Liver (tissue), 9 donors: ENCODE data around the gene CARD14. TPM values are rescaled to one million over a fixed set of nuclear protein-coding genes. Genes with fewer than 3 reads are reported as not detected.

ENCODE experiments used
- DNase-seq: peaks from one replicate; pipeline ENCODE4 v3.0.0-alpha.2; 2017; ENCODE audit warnings: low spot score
- H3K27ac ChIP-seq, 2 donors: one replicate each; pipeline ENCODE4 v1.7.0; 2013; ENCODE audit warnings: inconsistent platforms in 2 of 2, low read length in 2 of 2, control low read depth in 1 of 2, low read depth in 1 of 2, mild to moderate bottlenecking in 1 of 2
- H3K27me3 ChIP-seq, 4 donors: one replicate each; pipeline versions ENCODE4 v1.6.1 to v1.7.0; 2013; ENCODE audit warnings: low read length in 3 of 4, inconsistent platforms in 1 of 4, mild to moderate bottlenecking in 1 of 4, moderate library complexity in 1 of 4; ENCODE audit not compliant: control insufficient read depth in 4 of 4, insufficient read depth in 4 of 4
- H3K36me3 ChIP-seq, 4 donors: one replicate each; pipeline versions ENCODE4 v1.6.1 to v1.7.0; 2013; ENCODE audit warnings: low read length in 3 of 4, mild to moderate bottlenecking in 3 of 4, low read depth in 1 of 4, moderate library complexity in 1 of 4; ENCODE audit not compliant: control insufficient read depth in 4 of 4, insufficient read depth in 3 of 4
- H3K4me1 ChIP-seq, 4 donors: one replicate each; pipeline versions ENCODE4 v1.6.1 to v1.7.0; 2013; ENCODE audit warnings: low read length in 3 of 4, mild to moderate bottlenecking in 3 of 4, moderate library complexity in 1 of 4; ENCODE audit not compliant: control insufficient read depth in 4 of 4, insufficient read depth in 4 of 4
- H3K4me3 ChIP-seq, 3 donors: one replicate each; pipeline versions ENCODE4 v1.6.1 to v1.7.0; 2013; ENCODE audit warnings: low read length in 3 of 3, control low read depth in 1 of 3, low read depth in 1 of 3, mild to moderate bottlenecking in 1 of 3
- H3K9ac ChIP-seq, 2 donors: one replicate each; pipeline ENCODE4 v1.7.0; 2013; ENCODE audit warnings: low read length in 2 of 2, mild to moderate bottlenecking in 2 of 2, moderate library complexity in 2 of 2, control low read depth in 1 of 2, low read depth in 1 of 2
- H3K9me3 ChIP-seq, 4 donors: one replicate each; pipeline versions ENCODE4 v1.6.1 to v1.7.0; 2013; ENCODE audit warnings: low read length in 3 of 4; ENCODE audit not compliant: control insufficient read depth in 4 of 4
- EGR1 ChIP-seq, 2 donors: IDR thresholded peaks; 2 replicates each; pipeline ENCODE4 v1.6.1; 2016 to 2018; ENCODE audit warnings: antibody characterized with exemption in 2 of 2, low read depth in 2 of 2
- FOXA1 ChIP-seq: IDR thresholded peaks from 2 replicates; pipeline ENCODE4 v1.6.1; 2016; ENCODE audit warnings: antibody characterized with exemption
- FOXA2 ChIP-seq: IDR thresholded peaks from 2 replicates; pipeline ENCODE4 v1.6.1; 2016; ENCODE audit warnings: antibody characterized with exemption
- GABPA ChIP-seq, 2 donors: IDR thresholded peaks in 1 of 2; conservative IDR thresholded peaks in 1 of 2; 2 replicates each; pipeline ENCODE4 v1.6.1; 2016; ENCODE audit warnings: antibody characterized with exemption in 2 of 2, mild to moderate bottlenecking in 1 of 2, moderate library complexity in 1 of 2
- HNF4A ChIP-seq, 2 donors: conservative IDR thresholded peaks; 2 replicates each; pipeline ENCODE4 v1.6.1; 2016; ENCODE audit warnings: antibody characterized with exemption in 2 of 2, mild to moderate bottlenecking in 2 of 2
- HNF4G ChIP-seq: IDR thresholded peaks from 2 replicates; pipeline ENCODE4 v1.6.1; 2016; ENCODE audit warnings: antibody characterized with exemption
- JUND ChIP-seq, 2 donors: IDR thresholded peaks; 2 replicates each; pipeline ENCODE4 v1.6.1; 2016; ENCODE audit warnings: antibody characterized with exemption in 2 of 2
- MAX ChIP-seq: IDR thresholded peaks from 2 replicates; pipeline ENCODE4 v1.6.1; 2016; ENCODE audit warnings: antibody characterized with exemption
- NR2F2 ChIP-seq: IDR thresholded peaks from 2 replicates; pipeline ENCODE4 v1.6.1; 2016; ENCODE audit warnings: antibody characterized with exemption
- RAD21 ChIP-seq, 2 donors: IDR thresholded peaks; 2 replicates each; pipeline ENCODE4 v1.6.1; 2016; ENCODE audit warnings: antibody characterized with exemption in 2 of 2, mild to moderate bottlenecking in 2 of 2
- REST ChIP-seq: IDR thresholded peaks from 2 replicates; pipeline ENCODE4 v1.6.1; 2016; ENCODE audit warnings: antibody characterized with exemption, mild to moderate bottlenecking
- RXRA ChIP-seq, 2 donors: IDR thresholded peaks; 2 replicates each; pipeline ENCODE4 v1.6.1; 2017 to 2018; ENCODE audit warnings: antibody characterized with exemption in 2 of 2, mild to moderate bottlenecking in 1 of 2
- SP1 ChIP-seq: IDR thresholded peaks from 2 replicates; pipeline ENCODE4 v1.6.1; 2018; ENCODE audit warnings: antibody characterized with exemption, mild to moderate bottlenecking
- TAF1 ChIP-seq: conservative IDR thresholded peaks from 2 replicates; pipeline ENCODE4 v1.6.1; 2016; ENCODE audit warnings: antibody characterized with exemption, mild to moderate bottlenecking
- WGBS: extraction: QIAGEN DNeasy Blood & Tissue Kit; methylation state at CpG from one replicate; pipeline ENCODE4 v1.1.7; 2013; 5-methylcytosine and 5-hydroxymethylcytosine counted together
- polyA plus RNA-seq, 2 donors: library from polyadenylated mRNA; stranded (reverse) in 1 of 2; unstranded in 1 of 2; fragments of 200-250 nt in 1 of 2; fragments of >200 nt in 1 of 2; fragmentation: Nextera tagmentation in 1 of 2; extraction: Ambion mirVana in 1 of 2; gene quantifications; one replicate each; pipeline versions ENCODE4 v1.2.1 to v1.2.3, GENCODE V29; 2013 to 2015
- total RNA-seq, 2 donors: library from RNA; depleted of rRNA; stranded (reverse); fragments of >200 nt; gene quantifications; one replicate each; pipeline ENCODE4 v1.2.3, GENCODE V29; 2014
- TF ChIP-seq, protein P1 (sequence below): IDR thresholded peaks from 2 replicates; pipeline ENCODE4 v1.6.1; 2016; ENCODE audit warnings: antibody characterized with exemption
- TF ChIP-seq, protein P2 (sequence below): IDR thresholded peaks from 2 replicates; pipeline ENCODE4 v1.6.1; 2016; ENCODE audit warnings: antibody characterized with exemption
- TF ChIP-seq, protein P3 (sequence below): fragments of 150-350 bp; IDR thresholded peaks from 2 replicates; pipeline ENCODE4 v1.5.1; 2017; ENCODE audit warnings: improper control_type of control experiment, low read depth, low read length; ENCODE audit not compliant: missing input control
- donor health status: healthy.
- donor health status: healthy.
- donor health status: healthy.
- donor health status: healthy.
- donor health status: healthy.

CARD14 gene
- total and polyA plus RNA-seq, 4 donors: 0.07 to 0.70 (median 0.29) TPM

DNA sequence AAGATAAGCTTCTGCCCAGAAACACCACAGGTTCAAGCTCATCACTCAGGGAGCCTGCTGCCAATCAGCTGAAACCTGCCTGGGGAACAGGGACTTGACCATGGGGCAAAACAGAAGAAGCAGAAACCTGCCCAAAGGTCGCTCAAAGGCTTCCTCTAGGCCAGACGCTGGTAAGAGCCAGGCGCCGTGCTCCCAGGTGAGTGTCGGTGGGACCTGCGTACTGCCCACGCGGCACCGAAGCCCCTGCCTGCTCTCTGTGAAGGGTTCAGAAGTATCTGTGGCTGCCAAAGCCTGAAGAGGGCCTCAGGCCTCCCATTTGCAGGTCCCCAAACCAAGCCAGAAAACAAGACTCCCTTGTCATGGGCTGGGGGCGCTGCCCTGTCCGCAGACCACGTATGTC, 39.9 kb downstream of the CARD14 start (continued):
- TF ChIP-seq, protein P1, sequence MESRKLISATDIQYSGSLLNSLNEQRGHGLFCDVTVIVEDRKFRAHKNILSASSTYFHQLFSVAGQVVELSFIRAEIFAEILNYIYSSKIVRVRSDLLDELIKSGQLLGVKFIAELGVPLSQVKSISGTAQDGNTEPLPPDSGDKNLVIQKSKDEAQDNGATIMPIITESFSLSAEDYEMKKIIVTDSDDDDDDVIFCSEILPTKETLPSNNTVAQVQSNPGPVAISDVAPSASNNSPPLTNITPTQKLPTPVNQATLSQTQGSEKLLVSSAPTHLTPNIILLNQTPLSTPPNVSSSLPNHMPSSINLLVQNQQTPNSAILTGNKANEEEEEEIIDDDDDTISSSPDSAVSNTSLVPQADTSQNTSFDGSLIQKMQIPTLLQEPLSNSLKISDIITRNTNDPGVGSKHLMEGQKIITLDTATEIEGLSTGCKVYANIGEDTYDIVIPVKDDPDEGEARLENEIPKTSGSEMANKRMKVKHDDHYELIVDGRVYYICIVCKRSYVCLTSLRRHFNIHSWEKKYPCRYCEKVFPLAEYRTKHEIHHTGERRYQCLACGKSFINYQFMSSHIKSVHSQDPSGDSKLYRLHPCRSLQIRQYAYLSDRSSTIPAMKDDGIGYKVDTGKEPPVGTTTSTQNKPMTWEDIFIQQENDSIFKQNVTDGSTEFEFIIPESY: no peak
- TF ChIP-seq, protein P2, sequence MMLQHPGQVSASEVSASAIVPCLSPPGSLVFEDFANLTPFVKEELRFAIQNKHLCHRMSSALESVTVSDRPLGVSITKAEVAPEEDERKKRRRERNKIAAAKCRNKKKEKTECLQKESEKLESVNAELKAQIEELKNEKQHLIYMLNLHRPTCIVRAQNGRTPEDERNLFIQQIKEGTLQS: no peak
- no peak for TF ChIP-seq MAX

GRCh38 chr17:80210348-80211108, 40.7 kb downstream of the CARD14 start:
- H3K27ac ChIP-seq: no peak overlapping the region
- no peak overlapping the region for H3K4me3 ChIP-seq
- TF ChIP-seq FOXA1 (no peak), MAX (no peak), NR2F2 (no peak), RXRA (IDR thresholded peaks at IDR 0.05) (no peak), EGR1 (IDR thresholded peaks at IDR 0.05; ENCODE audit: low read depth in 2 of 2) (no peak), TAF1 (no peak), HNF4A (conservative IDR thresholded peaks at IDR 0.05) (no peak), HNF4G (no peak)
- TF ChIP-seq, protein P2: no peak
- TF ChIP-seq, protein P3, sequence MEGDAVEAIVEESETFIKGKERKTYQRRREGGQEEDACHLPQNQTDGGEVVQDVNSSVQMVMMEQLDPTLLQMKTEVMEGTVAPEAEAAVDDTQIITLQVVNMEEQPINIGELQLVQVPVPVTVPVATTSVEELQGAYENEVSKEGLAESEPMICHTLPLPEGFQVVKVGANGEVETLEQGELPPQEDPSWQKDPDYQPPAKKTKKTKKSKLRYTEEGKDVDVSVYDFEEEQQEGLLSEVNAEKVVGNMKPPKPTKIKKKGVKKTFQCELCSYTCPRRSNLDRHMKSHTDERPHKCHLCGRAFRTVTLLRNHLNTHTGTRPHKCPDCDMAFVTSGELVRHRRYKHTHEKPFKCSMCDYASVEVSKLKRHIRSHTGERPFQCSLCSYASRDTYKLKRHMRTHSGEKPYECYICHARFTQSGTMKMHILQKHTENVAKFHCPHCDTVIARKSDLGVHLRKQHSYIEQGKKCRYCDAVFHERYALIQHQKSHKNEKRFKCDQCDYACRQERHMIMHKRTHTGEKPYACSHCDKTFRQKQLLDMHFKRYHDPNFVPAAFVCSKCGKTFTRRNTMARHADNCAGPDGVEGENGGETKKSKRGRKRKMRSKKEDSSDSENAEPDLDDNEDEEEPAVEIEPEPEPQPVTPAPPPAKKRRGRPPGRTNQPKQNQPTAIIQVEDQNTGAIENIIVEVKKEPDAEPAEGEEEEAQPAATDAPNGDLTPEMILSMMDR: no peak
- no peaks in the 10 kb centered on the region for H3K27me3 ChIP-seq
- H3K9me3 ChIP-seq: no peaks in the 10 kb centered on the region
- WGBS: 97% methylated on average over 47 of the region's 47 CpGs
- H3K9ac ChIP-seq: no peak overlapping the region
- DNase-seq: no peak
- peaks cover 2 to 45% (median 17%) of the 10 kb centered on the region in 4 donors for H3K36me3 ChIP-seq
- no peaks in the 10 kb centered on the region for H3K4me1 ChIP-seq

- Histone ChIP-seq H3K4me3 (no peak overlapping the region), H3K36me3 (peaks cover 2 to 51% (median 19%) of the 10 kb centered on the region in 4 donors), H3K4me1 (no peaks in the 10 kb centered on the region), H3K9ac (no peak overlapping the region), H3K27me3 (no peaks in the 10 kb centered on the region), H3K27ac (no peak overlapping the region), H3K9me3 (no peaks in the 10 kb centered on the region)
- no peak for DNase-seq
- 95% methylated on average over 22 of the region's 22 CpGs for WGBS
- TF ChIP-seq REST (no peak), FOXA1 (no peak), RXRA (IDR thresholded peaks at IDR 0.05) (no peak), MAX (no peak), GABPA (IDR thresholded peaks at IDR 0.05 in 1 of 2, conservative IDR thresholded peaks at IDR 0.05 in 1 of 2) (no peak), FOXA2 (no peak), JUND (IDR thresholded peaks at IDR 0.05) (no peak), RAD21 (IDR thresholded peaks at IDR 0.05) (no peak), SP1 (no peak), NR2F2 (no peak)
- TF ChIP-seq, protein P1: no peak
- TF ChIP-seq, protein P2: no peak
These were observed 42.3 kb downstream of the CARD14 start for GRCh38 chr17:80212109-80212508.
